Osteoblast (primary cell): ENCODE data around the gene COL20A1. TPM values are rescaled to one million over a fixed set of nuclear protein-coding genes. Genes with fewer than 3 reads are reported as not detected.

Experiments
- DNase-seq: peaks from one replicate; pipeline ENCODE4 v3.0.0; 2011; ENCODE audit warnings: low spot score, mixed read lengths; ENCODE audit not compliant: insufficient read length; ENCODE audit errors: missing footprints
- H2AFZ ChIP-seq: 2 replicates; pipeline ENCODE4 v1.6.0; 2011; ENCODE audit warnings: mild to moderate bottlenecking, low read length
- H3K27ac ChIP-seq: 2 replicates; pipeline ENCODE4 v1.5.1; 2011; ENCODE audit warnings: mild to moderate bottlenecking, low read depth, low read length, moderate library complexity
- H3K27me3 ChIP-seq: 2 replicates; pipeline ENCODE4 v1.6.0; 2012; ENCODE audit warnings: mild to moderate bottlenecking, control low read depth, inconsistent platforms, low read length, moderate library complexity; ENCODE audit not compliant: insufficient read depth
- H3K36me3 ChIP-seq: 2 replicates; pipeline ENCODE4 v1.5.1; 2011; ENCODE audit warnings: mild to moderate bottlenecking, low read length, control low read depth, moderate library complexity; ENCODE audit not compliant: insufficient read depth
- H3K4me1 ChIP-seq: 2 replicates; pipeline ENCODE4 v1.5.1; 2011; ENCODE audit warnings: mild to moderate bottlenecking, low read length, control low read depth, moderate library complexity; ENCODE audit not compliant: insufficient read depth
- H3K4me2 ChIP-seq: 2 replicates; pipeline ENCODE4 v1.6.0; 2011; ENCODE audit warnings: mild to moderate bottlenecking, low read length; ENCODE audit not compliant: insufficient read depth
- H3K4me3 ChIP-seq: fragments of 200-600 bp; sonication (generic); 3 replicates; pipeline ENCODE4 v1.5.1; 2012; ENCODE audit warnings: mild to moderate bottlenecking, low read length, inconsistent platforms; ENCODE audit not compliant: insufficient read depth
- H3K79me2 ChIP-seq: 2 replicates; pipeline ENCODE4 v1.6.0; 2012; ENCODE audit warnings: mild to moderate bottlenecking, low read length, control low read depth, inconsistent platforms; ENCODE audit not compliant: insufficient read depth
- H3K9me3 ChIP-seq: 2 replicates; pipeline ENCODE4 v1.5.1; 2011; ENCODE audit warnings: low read depth, low read length, control low read depth
- H4K20me1 ChIP-seq: 2 replicates; pipeline ENCODE4 v1.6.0; 2012; ENCODE audit warnings: mild to moderate bottlenecking, low read length, control low read depth; ENCODE audit not compliant: insufficient read depth
- total RNA-seq: library from RNA; depleted of rRNA; stranded (reverse); fragments of >200 nt; gene quantifications from 2 replicates; pipeline ENCODE4 v1.2.3, GENCODE V29; 2012
- TF ChIP-seq, protein P1 (sequence below): IDR thresholded peaks from 2 replicates; pipeline ENCODE4 v1.5.1; 2011; ENCODE audit warnings: mild to moderate bottlenecking, low read depth, low read length, moderate library complexity; ENCODE audit errors: extremely low read depth

The COL20A1 gene
- total RNA-seq, 1 donor: not detected

DNA sequence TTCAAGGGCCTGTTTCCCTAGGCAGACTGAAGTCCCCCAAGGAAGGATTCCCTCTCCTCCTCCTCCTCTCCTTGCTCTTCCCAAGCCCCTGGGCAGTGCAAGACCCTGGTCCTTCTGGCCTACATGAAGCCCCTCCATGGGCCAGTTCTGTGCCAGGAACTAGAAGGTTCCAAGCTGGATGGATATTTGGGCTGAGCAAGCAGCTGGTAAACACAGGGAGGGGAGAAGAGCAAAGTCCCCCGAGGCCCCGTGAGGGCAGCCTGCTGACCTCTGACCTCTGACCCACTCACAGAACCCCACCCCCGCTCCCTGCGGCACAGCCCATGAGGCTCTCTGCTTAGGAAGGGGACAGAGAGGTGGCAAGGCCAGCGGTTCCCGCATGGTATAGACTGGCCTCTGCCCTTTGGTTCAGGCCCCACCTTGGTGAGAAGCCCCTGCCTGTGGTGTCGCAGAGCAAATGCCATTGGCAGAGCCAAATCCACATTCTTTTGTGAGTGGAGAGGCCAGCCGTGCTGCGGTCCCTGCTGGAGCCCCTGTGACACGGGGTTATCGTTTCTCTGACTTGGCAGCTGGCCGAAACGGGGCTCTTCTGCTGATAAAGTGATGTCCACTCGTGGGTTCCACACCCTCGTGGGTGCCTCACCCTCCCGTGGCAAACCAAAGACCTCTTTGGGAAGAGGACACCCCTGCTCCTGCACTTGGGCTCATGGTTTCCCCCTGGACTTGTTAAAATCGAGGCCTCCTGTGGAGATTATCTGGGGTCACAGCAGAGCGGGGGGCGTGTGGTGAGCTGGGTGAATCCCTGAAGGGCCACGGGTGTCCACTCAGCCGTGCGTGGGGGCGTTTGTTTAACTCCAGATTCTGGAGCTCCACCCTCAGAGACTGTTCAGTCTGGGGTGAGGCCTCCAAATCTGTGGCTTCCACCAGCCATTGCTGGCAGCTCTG, 70.3 kb downstream of the COL20A1 start:
- Histone ChIP-seq H3K4me1 (no peaks in the 10 kb centered on the region), H3K9me3 (no peaks in the 10 kb centered on the region), H3K4me3 (no peak overlapping the region), H3K27ac (no peak overlapping the region), H3K36me3 (no peaks in the 10 kb centered on the region), H3K4me2 (no peak overlapping the region), H2AFZ (no peak overlapping the region), H3K79me2 (no peaks in the 10 kb centered on the region), H4K20me1 (no peaks in the 10 kb centered on the region), H3K27me3 (peaks cover 4% of the 10 kb centered on the region)
- DNase-seq: no peak
- TF ChIP-seq, protein P1, sequence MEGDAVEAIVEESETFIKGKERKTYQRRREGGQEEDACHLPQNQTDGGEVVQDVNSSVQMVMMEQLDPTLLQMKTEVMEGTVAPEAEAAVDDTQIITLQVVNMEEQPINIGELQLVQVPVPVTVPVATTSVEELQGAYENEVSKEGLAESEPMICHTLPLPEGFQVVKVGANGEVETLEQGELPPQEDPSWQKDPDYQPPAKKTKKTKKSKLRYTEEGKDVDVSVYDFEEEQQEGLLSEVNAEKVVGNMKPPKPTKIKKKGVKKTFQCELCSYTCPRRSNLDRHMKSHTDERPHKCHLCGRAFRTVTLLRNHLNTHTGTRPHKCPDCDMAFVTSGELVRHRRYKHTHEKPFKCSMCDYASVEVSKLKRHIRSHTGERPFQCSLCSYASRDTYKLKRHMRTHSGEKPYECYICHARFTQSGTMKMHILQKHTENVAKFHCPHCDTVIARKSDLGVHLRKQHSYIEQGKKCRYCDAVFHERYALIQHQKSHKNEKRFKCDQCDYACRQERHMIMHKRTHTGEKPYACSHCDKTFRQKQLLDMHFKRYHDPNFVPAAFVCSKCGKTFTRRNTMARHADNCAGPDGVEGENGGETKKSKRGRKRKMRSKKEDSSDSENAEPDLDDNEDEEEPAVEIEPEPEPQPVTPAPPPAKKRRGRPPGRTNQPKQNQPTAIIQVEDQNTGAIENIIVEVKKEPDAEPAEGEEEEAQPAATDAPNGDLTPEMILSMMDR: no peak

DNA sequence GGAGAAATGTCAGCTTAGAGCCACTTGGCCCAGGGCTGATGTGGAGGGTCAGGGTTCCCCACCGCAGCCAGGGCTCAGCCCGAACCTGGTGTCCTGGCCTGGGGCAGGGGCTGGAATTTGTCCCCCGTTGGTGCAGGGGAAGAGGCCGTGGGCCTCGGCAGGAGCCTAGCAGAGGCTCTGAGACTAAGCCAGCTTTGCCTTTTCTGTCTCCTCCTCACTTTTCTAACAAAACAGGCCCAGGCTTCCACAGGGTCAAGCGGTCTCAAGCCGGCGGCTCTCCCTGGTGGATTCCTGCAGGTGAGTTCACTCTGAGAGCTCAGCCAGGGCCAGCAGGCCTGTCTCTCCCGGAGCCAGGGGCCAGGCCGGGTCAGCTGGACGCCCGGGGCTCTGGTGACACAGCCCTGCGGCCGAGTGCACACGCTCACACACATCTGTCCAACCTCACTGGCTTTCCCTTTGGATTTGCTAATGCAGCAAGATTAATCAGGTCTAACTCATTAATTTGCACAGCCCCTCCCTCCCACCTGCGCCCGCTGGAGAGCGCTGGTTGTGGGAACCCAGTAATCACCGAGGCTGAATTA, 71.1 kb downstream of the COL20A1 start:
- Histone ChIP-seq H3K27ac (no peak overlapping the region), H3K27me3 (peaks cover 4% of the 10 kb centered on the region), H3K36me3 (no peaks in the 10 kb centered on the region), H2AFZ (no peak overlapping the region), H3K79me2 (no peaks in the 10 kb centered on the region), H3K4me3 (no peak overlapping the region), H3K9me3 (no peaks in the 10 kb centered on the region), H3K4me1 (no peaks in the 10 kb centered on the region), H4K20me1 (no peaks in the 10 kb centered on the region), H3K4me2 (no peak overlapping the region)
- DNase-seq: no peak
- TF ChIP-seq, protein P1: no peak

DNA sequence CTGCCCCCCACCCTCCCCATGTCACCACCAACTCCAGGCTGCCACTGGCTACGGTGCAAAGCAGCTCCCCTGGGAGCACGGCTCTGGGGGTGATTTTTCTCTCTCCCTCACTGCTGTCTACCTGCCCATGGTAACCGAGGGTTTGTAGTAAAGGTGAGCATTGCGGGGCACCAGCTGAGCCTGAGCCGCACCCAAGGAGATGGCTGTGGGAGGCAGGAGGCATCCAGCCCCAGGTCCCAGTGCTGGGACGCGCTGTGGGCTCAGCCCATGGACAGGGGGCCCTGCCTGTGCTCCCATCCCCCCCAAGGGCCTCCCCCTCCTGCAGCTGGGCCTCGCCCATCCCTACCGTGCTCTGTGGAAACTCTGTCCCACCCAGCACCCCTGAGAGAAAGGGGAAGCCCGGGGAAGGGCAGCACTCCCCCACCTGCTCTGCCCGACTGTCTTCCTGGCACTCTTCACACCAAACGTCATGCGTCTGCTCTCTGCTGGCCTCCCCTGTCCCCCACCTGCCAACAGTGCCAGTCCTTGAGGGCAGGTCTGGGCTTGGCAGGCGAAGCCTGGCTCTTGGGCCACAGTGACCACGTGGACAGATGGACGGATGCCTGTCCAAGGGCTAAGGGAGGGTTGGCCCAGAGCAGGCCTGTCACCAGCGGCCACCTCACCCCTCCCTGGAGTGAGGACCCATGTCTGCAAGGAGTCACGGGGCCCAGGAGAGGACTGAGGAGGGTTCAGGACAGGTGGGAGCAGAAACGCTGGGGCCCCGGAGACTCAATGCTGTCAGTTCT, 72.0 kb downstream of the COL20A1 start:
- H3K36me3 ChIP-seq: no peaks in the 10 kb centered on the region
- no peaks in the 10 kb centered on the region for H4K20me1 ChIP-seq
- H3K27ac ChIP-seq: no peak overlapping the region
- H3K4me2 ChIP-seq: no peak overlapping the region
- TF ChIP-seq, protein P1: no peak
- no peaks in the 10 kb centered on the region for H3K4me1 ChIP-seq
- no peak for DNase-seq
- H3K4me3 ChIP-seq: no peak overlapping the region
- no peak overlapping the region for H2AFZ ChIP-seq
- H3K79me2 ChIP-seq: no peaks in the 10 kb centered on the region
- peaks cover 4% of the 10 kb centered on the region for H3K27me3 ChIP-seq
- H3K9me3 ChIP-seq: no peaks in the 10 kb centered on the region
